GM19468 (cell line): ENCODE data around the gene AGT.

ENCODE experiments used
- ATAC-seq: cut with Tn5 transposase; IDR thresholded peaks from one replicate; pipeline ENCODE4 v1.9.1; 2021; ENCODE audit warnings: mild to moderate bottlenecking, moderate library complexity, moderate number of reproducible peaks; ENCODE audit not compliant: unreplicated experiment; ENCODE audit errors: extremely low read depth

AGT gene

GRCh38 chr1:230713915-230714764 is at the start of gene AGT:
AGT (minus strand) TSS chr1:230714122; CDS start chr1:230710823, 3,299 bp downstream.
- ATAC-seq, result no peak

- ATAC-seq, result no peak
These were observed 47.7 kb upstream of the AGT start for GRCh38 chr1:230761443-230762167.

GRCh38 chr1:230760360-230760827 is 46.5 kb upstream of the AGT start:
- ATAC-seq, result no peak

- no peak for ATAC-seq
These were observed 45.6 kb upstream of the AGT start for GRCh38 chr1:230759369-230760065.

GRCh38 chr1:230758709-230759368 is 44.9 kb upstream of the AGT start:
- ATAC-seq, result no peak

GRCh38 chr1:230757856-230758708 is 44.2 kb upstream of the AGT start:
- no peak for ATAC-seq

GRCh38 chr1:230754796-230755195 is 40.9 kb upstream of the AGT start:
- no peak for ATAC-seq

- ATAC-seq, result no peak
These were observed 39.8 kb upstream of the AGT start for GRCh38 chr1:230753586-230754251.

- ATAC-seq, result no peak
These were observed 39.3 kb upstream of the AGT start for GRCh38 chr1:230753191-230753585.

- ATAC-seq, result no peak
These were observed 38.5 kb upstream of the AGT start for GRCh38 chr1:230752407-230752806.

- ATAC-seq, result no peak
These were observed 37.2 kb upstream of the AGT start for GRCh38 chr1:230750986-230751625.

GRCh38 chr1:230750576-230750975 is 36.7 kb upstream of the AGT start:
- no peak for ATAC-seq

- no peak for ATAC-seq
These were observed 35.7 kb upstream of the AGT start for GRCh38 chr1:230749635-230750034.

- ATAC-seq, result no peak
These were observed 35.2 kb upstream of the AGT start for GRCh38 chr1:230749150-230749549.

GRCh38 chr1:230747890-230748800 is 34.2 kb upstream of the AGT start:
- no peak for ATAC-seq

GRCh38 chr1:230747127-230747730 is 33.3 kb upstream of the AGT start, which contains the start of gene CAPN9:
CAPN9 (plus strand) TSS chr1:230747388; CDS start chr1:230747497, 109 bp downstream.
- no peak for ATAC-seq

- ATAC-seq, result no peak
These were observed 32.7 kb upstream of the AGT start for GRCh38 chr1:230746617-230747016.
